ENCODE results near the gene MPV17.
A peak's percentile ranks its signal among the peaks of the same experiment; 100 is the strongest.
"Not testable (repeated sequence)": the region's sequence is repeated elsewhere in the genome, so short reads cannot be mapped to it uniquely, and the experiment has no call there.

MPV17 gene, protein sequence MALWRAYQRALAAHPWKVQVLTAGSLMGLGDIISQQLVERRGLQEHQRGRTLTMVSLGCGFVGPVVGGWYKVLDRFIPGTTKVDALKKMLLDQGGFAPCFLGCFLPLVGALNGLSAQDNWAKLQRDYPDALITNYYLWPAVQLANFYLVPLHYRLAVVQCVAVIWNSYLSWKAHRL

DNA sequence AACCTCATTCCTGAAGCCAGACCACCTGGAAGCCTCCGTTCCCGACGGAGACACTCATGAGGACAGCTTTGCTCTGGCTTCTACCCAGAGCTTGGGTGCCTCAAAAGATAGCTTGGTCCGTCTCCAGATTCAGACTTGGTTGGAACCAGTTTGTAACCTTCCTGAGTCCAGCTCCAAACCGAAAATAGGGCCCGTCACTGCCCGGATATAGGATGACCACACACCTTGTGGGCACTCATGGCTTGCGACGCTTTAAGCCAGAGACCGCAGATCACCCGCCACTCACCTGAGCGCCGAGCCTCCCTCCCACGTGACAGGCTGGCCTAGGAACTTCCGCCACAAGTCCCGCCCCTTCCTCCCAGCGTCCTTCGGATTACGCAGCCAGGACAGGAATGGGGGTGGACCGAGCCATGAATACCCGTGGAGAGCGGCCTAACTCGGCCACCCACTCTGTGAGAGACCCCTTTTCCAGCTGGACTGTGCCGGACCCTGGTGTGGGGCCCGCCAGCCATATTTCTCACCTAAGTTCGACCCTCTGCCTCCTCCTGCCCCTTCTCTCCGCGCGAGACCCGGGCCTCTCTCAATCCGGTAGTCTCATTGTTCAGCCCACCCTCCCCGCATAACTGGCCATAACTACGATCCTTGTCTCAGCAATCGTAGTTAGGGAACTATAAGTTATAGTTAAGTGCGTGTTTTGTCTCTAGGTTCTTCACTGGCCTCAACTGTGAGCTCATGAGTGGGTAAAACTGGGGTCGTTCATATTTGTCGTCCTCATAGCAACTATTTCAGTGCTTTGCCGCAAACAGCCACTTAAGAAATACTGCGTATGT lies at the start of gene MPV17:
Gene MPV17, minus strand, starts transcription at position 332 of the 830 bp plus-strand sequence. CDS start 580 bp downstream, outside the sequence.
- no peak for DNase-seq

- DNase-seq: no peak
Measured at GRCh38 chr2:27370816-27371620, 48.1 kb upstream of the MPV17 start.

DNA sequence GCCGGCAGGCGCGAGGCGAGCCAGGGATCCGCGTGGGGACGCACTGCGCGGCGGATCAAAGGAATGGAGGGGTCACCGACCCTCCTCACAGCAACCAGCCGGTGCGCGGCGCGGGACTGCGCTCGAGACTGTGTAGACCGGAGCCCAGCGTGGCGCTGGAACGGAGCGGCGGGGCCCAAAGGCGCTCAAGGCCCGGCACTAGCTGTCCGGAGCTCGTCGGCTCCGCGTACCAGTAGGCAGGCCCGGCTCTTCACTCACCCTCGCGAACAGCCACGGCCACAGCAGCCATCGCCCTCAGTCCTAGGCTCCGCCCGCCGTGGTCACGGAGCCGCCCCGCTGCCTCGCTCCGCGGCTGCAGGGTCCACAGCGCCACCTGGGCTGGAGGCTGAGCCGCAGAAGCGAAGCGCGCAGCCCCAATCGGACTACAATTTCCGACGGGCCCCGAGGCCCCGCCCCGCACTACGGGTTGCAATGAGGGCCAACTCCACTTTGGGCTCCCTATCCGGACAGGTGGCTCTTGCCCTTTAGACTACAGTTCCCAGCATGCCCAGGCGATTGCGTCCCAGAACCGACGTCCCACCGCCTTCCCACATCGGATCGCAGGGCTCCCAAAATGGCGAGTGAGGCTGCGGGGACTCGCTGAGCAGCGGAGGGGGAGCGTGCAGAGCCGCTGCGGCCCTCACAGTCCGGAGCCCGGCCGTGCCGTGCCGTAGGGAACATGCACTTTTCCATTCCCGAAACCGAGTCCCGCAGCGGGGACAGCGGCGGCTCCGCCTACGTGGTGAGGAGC lies 47.3 kb upstream of the MPV17 start, which contains the start of the genes EIF2B4 and SNX17:
Gene EIF2B4, minus strand, starts transcription at position 313 of the 790 bp plus-strand sequence. Its CDS starts 24 bp downstream, at position 289.
Gene SNX17, plus strand, starts transcription at position 591 of the 790 bp plus-strand sequence. Its CDS starts 128 bp downstream, at position 719.
- DNase-seq: peak; percentile 80

DNA sequence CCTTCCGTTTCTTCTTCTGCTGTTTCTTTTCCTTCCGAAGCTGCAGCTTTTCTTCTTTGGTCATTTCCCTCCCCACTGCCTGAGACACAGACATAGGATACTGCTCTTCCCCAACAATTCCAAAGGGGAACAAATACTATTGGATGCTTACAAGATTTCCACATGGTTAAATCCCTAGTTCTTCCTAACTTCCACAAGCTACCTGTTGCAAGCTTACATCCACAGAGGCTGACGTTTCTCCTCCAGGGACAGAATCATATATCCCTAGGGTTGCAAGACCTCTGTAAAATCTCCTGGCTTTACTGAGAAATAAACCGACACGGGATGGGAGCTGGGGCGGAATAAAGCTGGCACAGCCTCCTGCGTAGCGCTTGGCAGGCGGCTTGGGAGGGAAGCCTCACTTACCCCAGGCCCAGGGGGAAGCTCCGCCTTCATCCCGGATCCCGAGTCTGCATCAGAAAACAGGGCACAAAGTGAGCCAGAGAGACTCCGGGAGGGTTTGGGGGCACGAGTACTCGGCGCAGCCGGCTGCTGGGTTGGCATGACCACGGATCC lies 46.7 kb upstream of the MPV17 start:
- DNase-seq: no peak

- DNase-seq: no peak
Measured at GRCh38 chr2:27363933-27364332, 41.0 kb upstream of the MPV17 start.

DNA sequence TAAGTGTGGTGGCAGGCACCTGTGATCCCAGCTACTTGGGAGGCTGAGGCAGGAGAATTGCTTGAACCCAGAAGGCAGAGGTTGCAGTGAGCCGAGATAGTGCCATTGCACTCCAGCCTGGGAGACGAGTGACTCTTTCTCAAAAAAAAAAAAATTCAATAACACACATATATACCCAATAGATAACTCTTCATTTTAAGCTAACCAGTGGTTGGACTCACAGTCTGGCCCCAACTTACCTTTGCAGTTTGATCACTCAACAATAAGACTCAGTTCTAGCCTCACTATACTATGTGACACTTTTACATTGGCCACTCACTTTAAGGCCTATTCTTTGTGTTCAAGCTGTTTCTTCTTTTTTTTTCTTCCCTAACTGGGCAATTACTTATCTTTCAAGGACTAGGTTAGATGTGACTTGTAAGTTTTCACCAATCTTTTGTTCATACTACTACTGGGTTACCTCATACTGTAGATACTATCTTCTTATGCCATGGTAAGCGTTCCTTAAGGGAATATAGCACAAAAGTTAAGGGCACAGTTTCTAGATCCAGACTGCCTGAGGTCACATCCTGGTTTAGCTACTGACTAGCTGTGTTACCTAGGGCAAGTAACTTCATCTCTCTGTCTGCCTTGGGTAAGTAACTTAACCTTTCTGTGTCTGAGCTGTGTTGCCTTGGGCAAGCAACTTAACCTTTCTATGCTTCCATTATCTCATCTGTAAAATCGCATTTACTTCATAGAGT lies 40.0 kb upstream of the MPV17 start:
- no peak for DNase-seq

- DNase-seq: peak; percentile 66
Measured at GRCh38 chr2:27356382-27357181, 33.7 kb upstream of the MPV17 start, which contains the start of gene GTF3C2. Gene GTF3C2 (minus strand): TSS chr2:27356764. CDS start chr2:27343554, 13,210 bp downstream.

DNA sequence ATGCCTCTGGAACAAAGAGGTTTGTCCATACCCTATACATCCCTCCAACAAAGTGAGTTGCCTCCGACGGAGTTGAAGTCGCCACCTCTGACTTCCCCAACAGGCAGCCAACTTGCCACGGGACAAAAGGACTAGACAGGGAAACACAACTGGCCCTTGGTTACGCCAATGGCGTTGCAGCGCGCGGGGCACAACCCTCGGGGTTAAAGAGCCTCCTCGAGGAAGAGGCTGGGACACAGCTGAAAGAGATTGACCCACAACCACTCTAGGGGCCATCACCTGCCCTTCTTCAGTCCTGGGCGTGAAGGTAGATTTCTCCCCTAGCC lies 33.1 kb upstream of the MPV17 start:
- no peak for DNase-seq

DNA sequence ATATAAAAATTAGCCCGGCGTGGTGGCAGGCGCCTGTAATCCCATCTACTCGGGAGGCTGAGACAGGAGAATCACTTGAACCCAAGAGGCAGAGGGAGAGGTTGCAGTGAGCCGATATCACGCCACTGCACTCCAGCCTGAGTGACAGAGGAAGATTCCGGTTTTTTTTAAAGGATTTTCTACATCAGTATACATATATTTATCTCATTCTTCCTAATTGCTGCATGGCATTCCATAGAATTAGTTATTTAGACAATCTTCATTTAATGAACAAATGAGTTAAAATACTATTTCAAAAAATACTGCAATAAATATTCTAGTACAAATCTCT lies 31.7 kb upstream of the MPV17 start:
- no peak for DNase-seq

GRCh38 chr2:27353762-27354596 lies 31.1 kb upstream of the MPV17 start:
- DNase-seq: no peak

- not testable (repeated sequence) for DNase-seq
Measured at GRCh38 chr2:27353386-27353761, 30.5 kb upstream of the MPV17 start.

- no peak for DNase-seq
Measured at GRCh38 chr2:27351802-27352598, 29.1 kb upstream of the MPV17 start.

DNA sequence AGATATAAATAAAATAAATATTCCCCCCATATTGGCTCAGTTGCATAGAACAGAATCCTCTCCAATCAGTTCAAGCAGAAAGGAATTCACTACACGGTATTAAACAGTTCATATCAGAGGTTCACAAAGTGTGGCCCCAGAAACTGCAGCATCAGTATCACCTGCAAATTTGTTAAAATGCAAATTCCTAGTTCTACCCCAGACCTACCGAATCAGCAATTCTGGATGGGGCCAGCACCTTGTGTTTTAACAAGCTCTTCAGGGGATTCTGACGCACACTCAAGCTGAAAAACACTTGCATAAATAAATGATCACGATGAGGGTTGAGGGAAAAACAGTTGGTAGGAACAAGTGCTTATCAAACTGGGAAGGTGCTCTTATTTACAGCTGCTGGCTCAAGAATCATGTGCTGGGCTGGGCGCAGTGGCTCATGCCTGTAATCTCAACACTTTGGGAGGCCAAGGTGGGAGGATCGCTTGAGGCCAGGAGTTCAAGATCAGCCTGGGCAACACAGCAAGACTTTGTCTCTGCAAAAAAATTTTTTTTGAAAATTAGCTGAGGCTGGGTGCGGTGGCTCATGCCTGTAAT lies 27.3 kb upstream of the MPV17 start:
- DNase-seq: no peak

GRCh38 chr2:27347641-27348040 lies 24.7 kb upstream of the MPV17 start:
- DNase-seq: no peak

DNA sequence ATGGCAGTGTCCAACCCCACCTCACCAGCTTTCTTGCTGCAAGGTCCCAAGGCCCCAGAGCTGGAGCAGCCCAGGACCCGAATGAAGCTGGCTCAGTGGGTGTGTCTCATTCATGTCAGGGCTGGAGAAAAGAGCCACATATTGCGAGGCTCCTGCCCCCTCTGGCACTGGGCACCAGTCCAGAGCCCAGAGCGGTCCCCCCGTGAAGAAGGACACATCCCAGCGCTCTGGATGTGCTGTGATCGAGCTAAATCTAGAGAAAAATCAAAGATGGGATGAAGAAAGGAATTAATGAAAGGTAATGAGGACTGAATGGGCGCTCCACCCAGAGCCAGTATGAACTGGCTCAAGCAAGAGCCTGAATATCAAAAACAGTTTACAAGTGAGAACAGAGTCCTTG lies 13.3 kb upstream of the MPV17 start:
- DNase-seq: no peak

GRCh38 chr2:27335311-27335710 lies 12.4 kb upstream of the MPV17 start:
- no peak for DNase-seq

GRCh38 chr2:27324720-27325119 lies 1.8 kb upstream of the MPV17 start:
- DNase-seq: no peak

GRCh38 chr2:27323596-27324285 lies 844 bp upstream of the MPV17 start:
- no peak for DNase-seq
